ENCODE data around the gene RESF1.

DNA sequence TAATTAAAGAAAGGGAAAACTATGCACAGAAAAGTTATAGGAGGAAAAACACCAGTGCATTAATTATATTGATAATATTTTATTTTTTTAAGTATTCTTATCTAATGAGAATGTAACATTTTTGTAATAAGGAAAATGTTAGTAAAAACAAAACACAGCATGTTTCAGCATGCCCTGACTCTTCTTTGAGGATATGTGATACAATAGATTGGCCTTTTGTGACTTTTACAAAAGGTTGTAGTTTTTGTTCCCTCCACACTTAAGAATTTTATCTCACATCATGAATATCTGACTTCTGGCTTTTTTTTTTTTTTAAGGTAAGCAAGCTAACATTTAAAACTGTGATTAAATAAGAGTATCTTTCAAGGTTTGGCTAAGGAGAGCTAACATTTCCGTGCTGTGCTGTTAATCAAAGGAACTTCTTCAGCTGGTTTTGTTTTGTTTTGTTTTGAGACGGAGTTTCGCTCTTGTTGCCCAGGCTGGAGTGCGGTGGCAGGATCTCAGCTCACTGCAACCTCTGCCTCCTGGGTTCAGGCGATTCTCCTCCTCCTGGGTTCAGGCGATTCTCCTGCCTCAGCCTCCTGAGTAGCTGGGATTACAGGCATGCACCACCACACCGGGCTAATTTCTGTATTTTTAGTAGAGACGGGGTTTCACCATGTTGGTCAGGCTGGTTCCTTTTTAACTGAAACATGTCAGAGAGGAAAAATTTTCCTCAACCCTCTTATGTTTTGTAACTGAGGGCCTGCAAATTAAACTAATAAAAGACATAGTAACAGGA lies 30.8 kb upstream of the RESF1 start:
- TF ChIP-seq NR2F2 (IDR thresholded peaks at IDR 0.05; ENCODE audit: borderline replicate concordance, low read depth) (no peak), ZNF607 (CRISPR knock-in tag; IDR thresholded peaks at IDR 0.05; ENCODE audit: borderline replicate concordance) (no peak), FOXM1 (CRISPR knock-in tag; IDR thresholded peaks at IDR 0.05) (no peak), EZH2 (conservative IDR thresholded peaks at IDR 0.05; ENCODE audit: low read depth, low read length) (no peak)
